IPS DF 6.9 (cell line): ENCODE data around the gene LCN10.
"Not testable (repeated sequence)": the region's sequence is repeated elsewhere in the genome, so short reads cannot be mapped to it uniquely, and the experiment has no call there.

Experiments
- DNase-seq: peaks from one replicate; pipeline ENCODE4 v3.0.0-alpha.2; 2013; ENCODE audit warnings: low read depth, low spot score
- H3K27ac ChIP-seq: one replicate; pipeline ENCODE4 v1.5.1; 2013; ENCODE audit warnings: low read length, control low read depth
- H3K27me3 ChIP-seq: 2 replicates; pipeline ENCODE4 v1.6.1; 2013; ENCODE audit warnings: mild to moderate bottlenecking, low read length; ENCODE audit not compliant: control insufficient read depth, insufficient read depth
- H3K36me3 ChIP-seq: 2 replicates; pipeline ENCODE4 v1.6.1; 2013; ENCODE audit warnings: low read length; ENCODE audit not compliant: control insufficient read depth, insufficient read depth
- H3K4me1 ChIP-seq: 2 replicates; pipeline ENCODE4 v1.6.1; 2013; ENCODE audit warnings: low read length; ENCODE audit not compliant: control insufficient read depth, insufficient read depth
- H3K4me3 ChIP-seq: 2 replicates; pipeline ENCODE4 v1.5.1; 2013; ENCODE audit warnings: mild to moderate bottlenecking, low read length
- H3K9me3 ChIP-seq: 2 replicates; pipeline ENCODE4 v1.6.1; 2013; ENCODE audit warnings: low read length, inconsistent platforms; ENCODE audit not compliant: control insufficient read depth, insufficient read depth
- WGBS: extraction: QIAGEN DNeasy Blood & Tissue Kit; methylation state at CpG from one replicate; pipeline ENCODE4 v1.1.7; 2013; ENCODE audit warnings: mixed read lengths, missing lambda C conversion rate; ENCODE audit not compliant: insufficient read length, insufficient coverage; 5-methylcytosine and 5-hydroxymethylcytosine counted together

LCN10 gene

GRCh38 chr9:136710543-136710942, 32.2 kb downstream of the LCN10 start:
- Histone ChIP-seq H3K27me3 (no peaks in the 10 kb centered on the region), H3K36me3 (peaks cover 3% of the 10 kb centered on the region; the same call in 1 of the 2 replicates), H3K9me3 (no peaks in the 10 kb centered on the region), H3K27ac (no peak overlapping the region), H3K4me3 (no peak overlapping the region), H3K4me1 (peaks cover 6% of the 10 kb centered on the region)
- no peak for DNase-seq
- no CpG with 5 or more reads among the region's 7 CpGs for WGBS

DNA sequence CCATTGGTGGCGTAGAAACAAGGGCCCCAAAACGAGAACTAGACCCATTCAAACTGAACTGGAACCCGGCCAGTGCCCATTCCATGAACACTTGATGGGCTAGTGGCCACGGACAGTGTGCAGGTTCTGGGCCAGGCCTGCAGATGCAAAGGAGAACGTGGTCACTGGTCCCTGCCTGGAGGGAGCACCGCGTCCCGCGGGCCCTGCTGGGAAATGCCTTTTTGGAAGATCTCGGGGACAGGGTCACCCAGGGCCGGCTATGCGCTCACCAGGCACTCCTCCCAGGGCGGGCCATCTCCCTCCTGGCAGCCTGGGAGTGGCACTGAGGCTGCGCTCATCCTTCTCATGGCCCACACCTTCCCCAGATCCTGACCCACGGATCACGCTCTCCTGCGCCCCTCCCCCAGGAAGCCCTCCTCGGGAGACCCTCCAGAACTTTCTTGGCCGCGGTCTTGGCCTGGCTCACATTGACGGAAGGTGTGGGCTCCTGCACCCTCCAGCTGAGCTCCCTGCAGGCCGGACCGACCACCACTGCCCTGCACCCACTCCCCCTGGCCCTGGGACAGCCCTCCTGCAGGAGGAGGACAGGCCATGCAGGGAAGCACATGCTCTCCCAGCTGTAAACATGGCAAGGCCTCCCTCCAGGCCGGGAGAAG, 33.2 kb downstream of the LCN10 start:
- no peak overlapping the region for H3K27ac ChIP-seq
- no peaks in the 10 kb centered on the region for H3K9me3 ChIP-seq
- no peak for DNase-seq
- WGBS, result no CpG with 5 or more reads among the region's 24 CpGs
- peaks cover 3% of the 10 kb centered on the region; the same call in 1 of the 2 replicates for H3K36me3 ChIP-seq
- H3K27me3 ChIP-seq, result no peaks in the 10 kb centered on the region
- no peak overlapping the region for H3K4me3 ChIP-seq
- peaks cover 6% of the 10 kb centered on the region for H3K4me1 ChIP-seq

DNA sequence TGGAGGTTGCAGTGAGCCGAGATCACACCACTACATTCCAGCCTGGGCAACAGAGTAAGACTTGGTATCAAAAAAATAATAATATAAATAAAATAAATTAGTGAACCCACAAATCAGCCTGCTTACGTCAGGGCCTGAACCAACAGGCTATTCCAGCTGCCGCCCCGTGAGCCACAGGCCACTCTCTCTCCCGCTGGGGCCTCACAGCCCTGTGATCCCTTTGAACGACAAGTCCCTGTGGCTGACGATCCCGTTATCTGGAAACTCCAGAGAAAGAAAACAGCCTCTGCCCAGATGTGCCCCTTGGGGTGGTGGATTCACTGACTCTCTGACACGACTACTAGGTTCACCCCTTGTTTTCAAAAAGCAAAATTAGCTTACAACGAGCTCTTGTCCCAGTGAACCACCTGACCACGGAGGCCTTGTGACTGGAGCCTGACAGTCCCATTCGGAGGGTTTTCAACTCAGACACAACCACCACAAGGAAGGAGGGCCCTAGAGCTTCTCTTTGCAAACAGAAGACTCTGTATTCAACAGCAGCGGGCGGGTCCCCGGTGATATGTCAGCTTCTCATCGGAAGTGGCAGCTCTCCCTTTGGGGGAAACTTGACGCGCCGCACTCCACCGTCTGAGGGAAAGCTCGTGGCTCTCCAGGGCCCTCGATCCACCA, 34.8 kb downstream of the LCN10 start:
- Histone ChIP-seq H3K4me3 (no peak overlapping the region), H3K27ac (no peak overlapping the region), H3K27me3 (no peaks in the 10 kb centered on the region), H3K36me3 (peaks cover 3% of the 10 kb centered on the region; the same call in 1 of the 2 replicates), H3K4me1 (no peaks in the 10 kb centered on the region; the same call in 1 of the 2 replicates), H3K9me3 (no peaks in the 10 kb centered on the region)
- WGBS, result no CpG with 5 or more reads among the region's 22 CpGs
- no peak for DNase-seq

DNA sequence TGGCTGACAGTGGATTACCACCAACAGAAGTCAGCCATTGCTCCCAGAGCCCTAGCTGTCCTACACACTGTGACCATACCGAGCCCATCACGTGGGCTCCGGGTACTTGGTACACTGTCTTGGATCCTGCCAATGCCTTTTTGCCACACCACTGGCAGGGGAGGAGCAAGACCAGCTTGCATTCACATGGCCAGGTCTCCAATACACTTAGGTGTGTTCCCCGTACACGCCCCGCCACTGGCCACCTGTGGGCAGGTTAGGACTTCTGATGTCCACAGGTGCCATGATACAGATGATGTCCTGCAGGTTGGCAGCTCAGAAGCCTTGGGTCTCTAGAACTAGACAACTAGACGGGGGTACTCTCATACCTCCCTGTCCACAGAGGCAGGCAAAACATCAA, 35.7 kb downstream of the LCN10 start:
- Histone ChIP-seq H3K27ac (no peak overlapping the region), H3K27me3 (no peaks in the 10 kb centered on the region), H3K4me1 (no peaks in the 10 kb centered on the region), H3K36me3 (peaks cover 3% of the 10 kb centered on the region; the same call in 1 of the 2 replicates), H3K4me3 (no peak overlapping the region), H3K9me3 (no peaks in the 10 kb centered on the region)
- DNase-seq, result no peak
- WGBS, result no CpG with 5 or more reads among the region's 7 CpGs

DNA sequence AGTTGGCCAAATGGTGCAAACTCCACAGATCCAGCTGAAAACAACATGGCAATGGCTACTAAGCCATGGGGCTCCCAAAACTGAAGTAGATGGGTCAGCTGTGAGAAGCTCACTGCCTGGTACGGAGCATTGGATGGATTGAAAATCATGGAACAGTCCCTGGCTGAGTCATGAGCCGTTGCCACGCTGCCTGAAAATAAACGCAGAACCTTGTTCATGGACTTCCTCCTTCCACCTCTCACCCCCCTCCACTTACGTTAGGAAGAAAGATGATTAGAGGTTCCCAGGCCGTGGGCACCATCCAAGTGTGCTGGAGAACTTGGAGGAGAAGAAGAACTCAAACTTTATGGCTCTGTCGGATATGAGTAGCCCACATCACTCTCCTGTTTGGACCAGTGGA, 37.2 kb downstream of the LCN10 start:
- Histone ChIP-seq H3K27me3 (no peaks in the 10 kb centered on the region), H3K4me3 (no peak overlapping the region), H3K9me3 (no peaks in the 10 kb centered on the region), H3K27ac (no peak overlapping the region), H3K4me1 (no peaks in the 10 kb centered on the region), H3K36me3 (no peaks in the 10 kb centered on the region)
- WGBS, result no CpG with 5 or more reads among the region's 7 CpGs
- no peak for DNase-seq

DNA sequence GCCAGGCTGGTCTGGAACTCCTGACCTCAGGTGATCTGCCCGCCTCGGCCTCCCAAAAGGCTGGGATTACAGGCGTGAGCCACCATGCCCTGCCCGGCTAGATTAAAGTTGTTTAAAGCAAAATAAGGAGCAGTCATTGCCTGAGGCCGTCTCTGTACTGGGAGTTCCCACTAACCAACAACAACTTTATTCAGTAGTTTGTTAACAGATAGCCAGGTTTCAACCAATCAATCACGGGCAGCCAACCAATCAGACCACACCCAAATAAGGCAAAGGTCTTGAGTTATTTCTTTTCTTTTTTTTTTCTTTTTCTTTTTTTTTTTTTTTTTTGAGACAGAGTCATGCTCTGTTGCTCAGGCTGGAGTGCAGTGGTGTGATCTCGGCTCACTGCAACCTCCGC, 38.0 kb downstream of the LCN10 start:
- not testable (repeated sequence) for H3K9me3 ChIP-seq, H3K36me3 ChIP-seq, H3K4me1 ChIP-seq, H3K27me3 ChIP-seq, H3K27ac ChIP-seq, H3K4me3 ChIP-seq, DNase-seq
- no CpG with 5 or more reads among the region's 8 CpGs for WGBS

DNA sequence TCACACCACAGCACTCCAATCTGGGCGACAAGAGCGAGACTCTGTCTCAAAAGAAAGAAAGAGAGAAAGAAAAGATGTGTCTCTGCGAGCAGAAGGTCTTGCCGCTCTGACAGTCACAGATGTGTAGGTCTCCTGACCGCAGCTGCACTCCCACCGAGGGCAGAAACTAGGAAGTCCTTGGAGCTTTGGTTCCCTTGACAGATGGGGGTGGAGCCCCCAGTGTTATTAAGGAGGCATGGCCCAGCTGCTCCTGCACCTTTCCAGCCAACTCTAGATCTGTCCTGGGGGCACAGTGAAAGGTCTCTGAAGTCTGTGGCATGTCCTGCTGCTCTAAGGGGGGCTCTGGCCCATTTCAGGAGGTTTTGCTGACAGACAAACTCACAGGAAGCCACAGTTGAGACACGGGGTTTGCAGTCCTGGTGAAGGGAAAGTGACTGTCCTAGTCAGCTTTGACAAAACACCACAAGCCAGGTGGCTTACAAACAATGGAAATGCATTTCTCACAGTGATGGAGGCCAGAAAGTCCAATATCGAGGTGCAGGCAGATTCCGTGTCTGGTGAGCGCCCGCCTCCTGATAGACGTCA, 39.4 kb downstream of the LCN10 start:
- H3K4me3 ChIP-seq, result no peak overlapping the region
- no peaks in the 10 kb centered on the region for H3K27me3 ChIP-seq
- no peaks in the 10 kb centered on the region for H3K36me3 ChIP-seq
- no peak for DNase-seq
- no peaks in the 10 kb centered on the region for H3K9me3 ChIP-seq
- no peaks in the 10 kb centered on the region for H3K4me1 ChIP-seq
- H3K27ac ChIP-seq, result no peak overlapping the region
- no CpG with 5 or more reads among the region's 12 CpGs for WGBS

DNA sequence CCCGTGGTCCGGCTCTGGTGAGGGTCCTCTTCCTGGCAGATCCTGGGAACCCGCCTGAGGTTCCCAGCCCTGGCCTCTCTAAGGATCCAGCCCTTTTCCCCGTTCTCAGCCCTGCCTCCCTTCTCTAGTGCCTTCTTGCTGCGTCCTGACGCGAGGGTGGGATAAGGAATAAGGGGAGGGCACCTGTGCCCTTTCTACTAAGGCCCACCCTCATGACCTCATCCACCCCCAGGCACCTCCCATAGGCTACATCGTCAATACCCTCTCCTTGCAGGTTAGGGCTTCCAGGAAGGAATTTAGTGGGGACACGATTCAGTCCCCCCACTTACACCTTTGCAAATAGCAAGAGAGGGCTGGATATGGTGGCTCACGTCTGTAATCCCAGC, 41.1 kb downstream of the LCN10 start:
- DNase-seq, result no peak
- Histone ChIP-seq H3K27ac (no peak overlapping the region), H3K4me3 (no peak overlapping the region), H3K27me3 (no peaks in the 10 kb centered on the region), H3K36me3 (no peaks in the 10 kb centered on the region), H3K4me1 (peaks cover 3% of the 10 kb centered on the region; the same call in 1 of the 2 replicates), H3K9me3 (no peaks in the 10 kb centered on the region)
- WGBS, result no CpG with 5 or more reads among the region's 10 CpGs

- Histone ChIP-seq H3K27me3 (no peaks in the 10 kb centered on the region), H3K4me1 (peaks cover 4% of the 10 kb centered on the region; the same call in 1 of the 2 replicates), H3K27ac (no peak overlapping the region), H3K9me3 (no peaks in the 10 kb centered on the region), H3K36me3 (no peaks in the 10 kb centered on the region), H3K4me3 (no peak overlapping the region)
- DNase-seq, result no peak
- no CpG with 5 or more reads among the region's 38 CpGs for WGBS
These were observed 41.6 kb downstream of the LCN10 start for GRCh38 chr9:136700959-136701667.

GRCh38 chr9:136700304-136700703, 42.4 kb downstream of the LCN10 start:
- Histone ChIP-seq H3K27ac (no peak overlapping the region), H3K4me1 (peaks cover 4% of the 10 kb centered on the region; the same call in 1 of the 2 replicates), H3K36me3 (no peaks in the 10 kb centered on the region), H3K9me3 (no peaks in the 10 kb centered on the region), H3K27me3 (no peaks in the 10 kb centered on the region), H3K4me3 (no peak overlapping the region)
- no CpG with 5 or more reads among the region's 13 CpGs for WGBS
- no peak for DNase-seq
